Stimulated activated CD4-positive, alpha-beta T cell treated with anti-CD3 and anti-CD28 coated beads, Interleukin-15, amount 100 ng/mL, for 24 hours (primary cell): ENCODE measurements around the gene GOLGA5.
"Not testable (repeated sequence)": the region's sequence is repeated elsewhere in the genome, so short reads cannot be mapped to it uniquely, and the experiment has no call there.

ENCODE experiments used
- DNase-seq: peaks from one replicate; pipeline ENCODE4 v3.0.0-alpha.2; 2020

Gene GOLGA5

GRCh38 chr14:92830902-92831301, 36.8 kb downstream of the GOLGA5 start:
- no peak for DNase-seq

GRCh38 chr14:92832137-92832700, 38.1 kb downstream of the GOLGA5 start:
- no peak for DNase-seq

GRCh38 chr14:92841930-92842329, 47.8 kb downstream of the GOLGA5 start:
- no peak for DNase-seq

- peak; percentile 37 for DNase-seq
Measured at GRCh38 chr14:92844204-92844603, 50.1 kb downstream of the GOLGA5 start.

GRCh38 chr14:92846162-92846897, 52.2 kb downstream of the GOLGA5 start:
- DNase-seq = peak; percentile 45

GRCh38 chr14:92847278-92847677, 53.2 kb downstream of the GOLGA5 start:
- DNase-seq = peak; percentile 14

GRCh38 chr14:92847749-92848148, 53.6 kb downstream of the GOLGA5 start:
- DNase-seq = no peak

GRCh38 chr14:92848887-92849286, 54.8 kb downstream of the GOLGA5 start:
- no peak for DNase-seq

- no peak for DNase-seq
Measured at GRCh38 chr14:92850492-92850891, 56.4 kb downstream of the GOLGA5 start.

- not testable (repeated sequence) for DNase-seq
Measured at GRCh38 chr14:92853136-92853535, 59.0 kb downstream of the GOLGA5 start.

- DNase-seq = no peak
Measured at GRCh38 chr14:92860049-92860840, 66.1 kb downstream of the GOLGA5 start.

GRCh38 chr14:92861856-92862745, 68.0 kb downstream of the GOLGA5 start:
- no peak for DNase-seq

- DNase-seq = no peak
Measured at GRCh38 chr14:92863286-92864080, 69.4 kb downstream of the GOLGA5 start.

- DNase-seq = no peak
Measured at GRCh38 chr14:92865674-92866073, 71.6 kb downstream of the GOLGA5 start.

GRCh38 chr14:92866181-92866752, 72.2 kb downstream of the GOLGA5 start:
- DNase-seq = no peak

GRCh38 chr14:92866901-92867865, 73.1 kb downstream of the GOLGA5 start:
- DNase-seq = no peak

- no peak for DNase-seq
Measured at GRCh38 chr14:92874962-92875661, 81.0 kb downstream of the GOLGA5 start.

GRCh38 chr14:92877757-92878431, 83.8 kb downstream of the GOLGA5 start:
- DNase-seq = no peak

GRCh38 chr14:92880351-92880750, 86.2 kb downstream of the GOLGA5 start:
- DNase-seq = no peak
